Stimulated activated CD8-positive, alpha-beta memory T cell treated with anti-CD3 and anti-CD28 coated beads, Interleukin-15, amount 100 ng/mL, for 1 hour (primary cell): Measurements from ENCODE around the gene ECEL1.
"Not testable (repeated sequence)": the region's sequence is repeated elsewhere in the genome, so short reads cannot be mapped to it uniquely, and the experiment has no call there.

Source experiments
- DNase-seq: peaks from one replicate; pipeline ENCODE4 v3.0.0-alpha.2; 2020; ENCODE audit warnings: low read depth

The ECEL1 gene

GRCh38 chr2:232487385-232488096 lies at the start of gene ECEL1:
ECEL1 (minus strand) TSS chr2:232487834; CDS start chr2:232486653, 1,181 bp downstream.
- no peak for DNase-seq

- DNase-seq: no peak
Measured at GRCh38 chr2:232537079-232537478, 49.4 kb upstream of the ECEL1 start.

GRCh38 chr2:232535761-232536530 lies 48.3 kb upstream of the ECEL1 start:
- no peak for DNase-seq

- DNase-seq: no peak
Measured at GRCh38 chr2:232534940-232535651, 47.5 kb upstream of the ECEL1 start.

GRCh38 chr2:232533944-232534710 lies 46.5 kb upstream of the ECEL1 start:
- no peak for DNase-seq

- not testable (repeated sequence) for DNase-seq
Measured at GRCh38 chr2:232532821-232533220, 45.2 kb upstream of the ECEL1 start.

GRCh38 chr2:232532419-232532818 lies 44.8 kb upstream of the ECEL1 start:
- DNase-seq: no peak

GRCh38 chr2:232530626-232531260 lies 43.1 kb upstream of the ECEL1 start:
- no peak for DNase-seq

GRCh38 chr2:232529806-232530547 lies 42.3 kb upstream of the ECEL1 start:
- DNase-seq: no peak

- no peak for DNase-seq
Measured at GRCh38 chr2:232528746-232529460, 41.3 kb upstream of the ECEL1 start.

- DNase-seq: no peak
Measured at GRCh38 chr2:232527905-232528470, 40.4 kb upstream of the ECEL1 start.

- no peak for DNase-seq
Measured at GRCh38 chr2:232526372-232526941, 38.8 kb upstream of the ECEL1 start.

GRCh38 chr2:232525791-232526371 lies 38.2 kb upstream of the ECEL1 start, which contains the start of gene CHRND:
CHRND (plus strand) TSS chr2:232526160; CDS start chr2:232526216, 56 bp downstream.
- DNase-seq: no peak

GRCh38 chr2:232525199-232525598 lies 37.6 kb upstream of the ECEL1 start:
- no peak for DNase-seq

- DNase-seq: no peak
Measured at GRCh38 chr2:232524771-232525170, 37.1 kb upstream of the ECEL1 start.

- DNase-seq: no peak
Measured at GRCh38 chr2:232523682-232524597, 36.3 kb upstream of the ECEL1 start.

GRCh38 chr2:232523402-232523681 lies 35.7 kb upstream of the ECEL1 start:
- DNase-seq: no peak
